Measurements from ENCODE around the gene GSPT1. TPM values are rescaled to one million over a fixed set of nuclear protein-coding genes. Genes with fewer than 3 reads are reported as not detected.

Gene GSPT1
- total and polyA plus RNA-seq, 2 donors (not counting 1 experiment from before 2014, with no cell fraction given), result 20.6 to 72.6 TPM

- ATAC-seq (ENCODE audit: low read depth) (no peak), DNase-seq (no peak)
- intact Hi-C loops (cut with micrococcal nuclease), result no loop called here
- no peak overlapping the region for H3K9ac ChIP-seq (ENCODE audit: low read length)
- no peaks in the 10 kb centered on the region for H3K9me3 ChIP-seq (ENCODE audit: control extremely low read depth in 1 of 3, control insufficient read depth in 2 of 3, insufficient read depth in 1 of 3, low read length in 2 of 3)
- no peak overlapping the region for H3K4me3 Mint-ChIP-seq
- no peaks in the 10 kb centered on the region for H3K9me3 Mint-ChIP-seq (ENCODE audit: insufficient read depth)
- peaks cover 13% of the 10 kb centered on the region for H3K79me2 ChIP-seq (ENCODE audit: control insufficient read depth, insufficient read depth, low read length)
- H2AFZ ChIP-seq (ENCODE audit: insufficient read depth, low read depth, low read length, poor library complexity, severe bottlenecking), result no peak overlapping the region
- peaks cover 0 to 23% of the 10 kb centered on the region in 2 experiments for H3K36me3 ChIP-seq (replicated peaks in 1 of 2; ENCODE audit: control extremely low read depth in 1 of 2, control insufficient read depth in 1 of 2, extremely low read depth in 1 of 2, insufficient read depth in 2 of 2, low read length in 1 of 2)
- H3K4me1 Mint-ChIP-seq, result peaks cover 16% of the 10 kb centered on the region
- no peak overlapping the region for H3K4me3 ChIP-seq (ENCODE audit: control extremely low read depth in 1 of 5, extremely low read depth in 1 of 5, insufficient read depth in 1 of 5, low read depth in 2 of 5, low read length in 4 of 5)
- no peaks in the 10 kb centered on the region for H3K4me1 ChIP-seq (ENCODE audit: control insufficient read depth in 2 of 2, insufficient read depth in 2 of 2, low read length in 2 of 2)
- no peak overlapping the region for H3K27ac Mint-ChIP-seq
- TF ChIP-seq CTCF (IDR thresholded peaks at IDR 0.05) (no peak), EZH2 (IDR thresholded peaks at IDR 0.05; ENCODE audit: borderline replicate concordance, insufficient read depth, low read depth, low read length, poor library complexity, severe bottlenecking) (no peak)
- no peak overlapping the region for H3K27ac ChIP-seq (ENCODE audit: low read length in 2 of 2)
- no CpG with 5 or more reads among the region's 2 CpGs for WGBS (ENCODE audit: insufficient coverage)
- no peaks in the 10 kb centered on the region for H3K27me3 ChIP-seq (replicated peaks in 1 of 4; ENCODE audit: control extremely low read depth in 1 of 4, control insufficient read depth in 3 of 4, insufficient read depth in 4 of 4, low read length in 3 of 4)
- CTCF ChIA-PET, result interaction anchor here (0.7 to 1.3 kb wide), 2 partner anchors 16 to 199 kb away, joined by 3 read pairs; no protein-coding TSS in a partner anchor
- H4K20me1 ChIP-seq (ENCODE audit: control insufficient read depth, insufficient read depth, low read length, poor library complexity, severe bottlenecking), result peaks cover 10% of the 10 kb centered on the region
- no peaks in the 10 kb centered on the region for H3K27me3 Mint-ChIP-seq
- POLR2A ChIA-PET, result no interaction called here
- H3K4me2 ChIP-seq (replicated peaks; ENCODE audit: low read depth, low read length, poor library complexity, severe bottlenecking), result no peak overlapping the region
Measured at GRCh38 chr16:11868412-11868980, 47.3 kb downstream of the GSPT1 start.

- Mint-ChIP-seq H3K4me3 (no peak overlapping the region), H3K27me3 (no peaks in the 10 kb centered on the region), H3K4me1 (peaks cover 20% of the 10 kb centered on the region), H3K9me3 (ENCODE audit: insufficient read depth) (no peaks in the 10 kb centered on the region), H3K27ac (no peak overlapping the region)
- DNase-seq, result no peak
- Histone ChIP-seq H3K4me3 (ENCODE audit: control extremely low read depth in 1 of 5, extremely low read depth in 1 of 5, insufficient read depth in 1 of 5, low read depth in 2 of 5, low read length in 4 of 5) (no peak overlapping the region), H3K27ac (ENCODE audit: low read length in 2 of 2) (no peak overlapping the region), H3K36me3 (replicated peaks in 1 of 2; ENCODE audit: control extremely low read depth in 1 of 2, control insufficient read depth in 1 of 2, extremely low read depth in 1 of 2, insufficient read depth in 2 of 2, low read length in 1 of 2) (peaks cover 0 to 3% of the 10 kb centered on the region in 2 experiments), H3K4me1 (ENCODE audit: control insufficient read depth in 2 of 2, insufficient read depth in 2 of 2, low read length in 2 of 2) (no peaks in the 10 kb centered on the region), H3K27me3 (replicated peaks in 1 of 4; ENCODE audit: control extremely low read depth in 1 of 4, control insufficient read depth in 3 of 4, insufficient read depth in 4 of 4, low read length in 3 of 4) (no peaks in the 10 kb centered on the region), H3K9me3 (ENCODE audit: control extremely low read depth in 1 of 3, control insufficient read depth in 2 of 3, insufficient read depth in 1 of 3, low read length in 2 of 3) (no peaks in the 10 kb centered on the region), H3K9ac (ENCODE audit: low read length) (no peak overlapping the region), H2AFZ (ENCODE audit: insufficient read depth, low read depth, low read length, poor library complexity, severe bottlenecking) (no peak overlapping the region), H4K20me1 (ENCODE audit: control insufficient read depth, insufficient read depth, low read length, poor library complexity, severe bottlenecking) (peaks cover 10% of the 10 kb centered on the region), H3K4me2 (replicated peaks; ENCODE audit: low read depth, low read length, poor library complexity, severe bottlenecking) (no peak overlapping the region), H3K79me2 (ENCODE audit: control insufficient read depth, insufficient read depth, low read length) (peaks cover 66% of the 10 kb centered on the region)
- no peak for ATAC-seq (ENCODE audit: low read depth)
- no CpG with 5 or more reads among the region's 2 CpGs for whole genome bisulfite sequencing (ENCODE audit: insufficient coverage)
- CTCF ChIA-PET, result no interaction called here
- POLR2A ChIA-PET, result no interaction called here
- intact Hi-C loops (cut with micrococcal nuclease), result no loop called here
- TF ChIP-seq CTCF (IDR thresholded peaks at IDR 0.05) (no peak), EZH2 (IDR thresholded peaks at IDR 0.05; ENCODE audit: borderline replicate concordance, insufficient read depth, low read depth, low read length, poor library complexity, severe bottlenecking) (no peak)
Measured at GRCh38 chr16:11862489-11862888, 53.3 kb downstream of the GSPT1 start.

Measured in B cell (primary cell).